GM20431 (cell line): ENCODE measurements around the gene OSGIN1.

Experiments used
- in situ Hi-C: fragments of 300-500 bp; cut with MseI, MboI; formaldehyde crosslinking; loops from one replicate; pipeline ENCODE4 v1.15.0; 2020; ENCODE audit warnings: low sequenced_read_pairs; ENCODE audit not compliant: unreplicated experiment

The OSGIN1 gene

DNA sequence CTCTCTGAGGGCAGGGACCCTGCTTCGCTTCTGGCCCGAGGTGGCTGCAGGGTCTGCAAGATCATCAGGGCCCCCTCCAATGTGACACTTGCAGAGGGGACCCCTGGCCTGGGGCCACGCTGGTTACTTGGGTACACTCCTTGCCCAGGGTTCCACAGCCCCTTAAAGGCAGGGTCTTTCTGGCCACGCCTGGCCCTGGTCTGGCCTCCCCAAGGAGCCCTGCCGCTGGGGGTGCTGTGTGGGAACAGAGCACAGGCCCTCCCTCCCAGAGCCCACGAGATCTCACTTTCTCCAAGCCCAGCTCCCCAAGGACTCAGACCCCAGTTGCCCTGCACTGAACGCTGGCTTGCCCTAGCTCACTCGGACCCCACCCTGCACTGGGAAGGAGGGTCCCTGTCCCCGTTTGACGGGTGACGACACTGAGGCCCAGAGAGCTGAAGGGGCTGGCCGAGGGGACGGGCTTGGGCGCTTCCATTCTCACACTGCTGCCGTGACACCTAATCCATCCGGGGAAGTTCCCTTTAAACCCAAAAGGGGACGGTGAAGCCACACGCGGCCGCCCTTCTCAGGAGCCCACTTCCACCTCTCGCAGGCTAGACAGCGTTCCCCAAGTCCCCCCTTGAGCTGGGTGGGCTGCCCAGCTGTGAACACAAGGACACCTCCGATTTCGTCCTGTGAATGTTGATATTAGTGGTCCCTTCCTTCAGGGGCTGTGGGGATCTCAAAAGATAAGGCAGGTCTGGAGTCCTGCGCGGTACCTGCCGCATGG, 26.9 kb upstream of the OSGIN1 start:
- in situ Hi-C loops: no loop called here

DNA sequence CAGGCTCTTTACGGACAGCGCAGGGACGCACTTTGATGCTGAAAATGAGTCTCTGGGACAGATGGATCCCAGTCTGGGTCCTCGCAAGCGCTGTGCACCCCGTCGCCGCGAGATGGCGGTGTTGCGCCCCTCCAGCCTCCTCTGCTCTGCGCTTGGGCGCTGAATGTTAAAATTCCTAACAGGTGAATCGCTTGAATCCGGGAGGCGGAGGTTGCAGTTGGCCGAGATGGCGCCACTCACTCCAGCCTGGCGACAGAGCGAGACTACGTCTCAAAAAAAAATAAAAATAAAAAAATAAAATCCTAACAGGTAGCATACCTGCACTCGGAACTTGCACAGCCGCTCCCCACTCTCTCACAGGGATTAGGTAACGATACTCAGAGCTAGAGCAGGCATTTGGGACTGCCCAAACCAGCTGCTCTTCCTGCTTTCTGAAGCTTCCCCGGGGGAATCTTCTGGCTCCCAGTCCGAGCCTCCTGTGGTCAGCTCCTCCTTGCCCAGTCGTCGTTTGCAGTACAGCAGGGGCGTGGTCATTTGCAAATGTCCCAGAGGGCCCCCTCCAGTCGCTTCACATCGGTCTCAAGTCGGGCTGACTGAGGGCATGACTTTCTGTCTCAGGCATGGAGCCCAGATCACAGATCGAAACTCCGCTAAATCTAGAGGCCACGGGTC, 26.2 kb upstream of the OSGIN1 start:
- in situ Hi-C loops: no loop called here

DNA sequence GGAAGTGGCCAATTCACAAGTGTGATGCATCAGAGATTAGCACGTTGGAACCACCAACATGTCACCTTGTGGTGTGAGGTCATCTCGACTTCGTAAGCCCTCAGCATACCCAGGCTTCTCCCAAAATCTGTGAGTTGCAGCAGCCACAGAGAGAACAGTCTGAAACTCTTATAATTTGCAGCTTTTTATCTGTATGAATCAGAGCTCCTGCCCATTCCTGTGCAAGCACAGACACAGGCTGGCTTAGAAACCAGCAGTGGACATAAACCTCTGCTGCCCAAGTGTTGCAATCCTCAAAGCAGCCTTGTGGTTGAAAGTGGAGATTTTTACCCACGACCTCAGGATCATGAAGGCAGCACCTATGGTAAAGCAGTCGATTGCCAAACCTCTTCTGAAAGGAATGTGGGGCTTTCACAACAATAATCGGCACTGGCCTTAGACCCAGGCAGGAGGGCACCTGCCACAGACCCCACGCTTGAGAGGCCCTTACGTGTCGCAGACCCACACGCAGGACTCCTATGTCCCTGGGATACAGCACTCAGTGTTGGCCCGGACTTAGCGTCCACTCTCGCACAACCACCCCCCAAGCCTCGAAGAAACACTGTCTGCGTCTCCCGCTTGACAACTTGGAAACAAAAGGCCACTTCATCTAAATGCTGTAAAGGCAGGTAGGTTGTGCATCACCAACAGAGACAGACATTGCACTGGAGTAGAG, 24.5 kb upstream of the OSGIN1 start:
- in situ Hi-C loops: no loop called here

DNA sequence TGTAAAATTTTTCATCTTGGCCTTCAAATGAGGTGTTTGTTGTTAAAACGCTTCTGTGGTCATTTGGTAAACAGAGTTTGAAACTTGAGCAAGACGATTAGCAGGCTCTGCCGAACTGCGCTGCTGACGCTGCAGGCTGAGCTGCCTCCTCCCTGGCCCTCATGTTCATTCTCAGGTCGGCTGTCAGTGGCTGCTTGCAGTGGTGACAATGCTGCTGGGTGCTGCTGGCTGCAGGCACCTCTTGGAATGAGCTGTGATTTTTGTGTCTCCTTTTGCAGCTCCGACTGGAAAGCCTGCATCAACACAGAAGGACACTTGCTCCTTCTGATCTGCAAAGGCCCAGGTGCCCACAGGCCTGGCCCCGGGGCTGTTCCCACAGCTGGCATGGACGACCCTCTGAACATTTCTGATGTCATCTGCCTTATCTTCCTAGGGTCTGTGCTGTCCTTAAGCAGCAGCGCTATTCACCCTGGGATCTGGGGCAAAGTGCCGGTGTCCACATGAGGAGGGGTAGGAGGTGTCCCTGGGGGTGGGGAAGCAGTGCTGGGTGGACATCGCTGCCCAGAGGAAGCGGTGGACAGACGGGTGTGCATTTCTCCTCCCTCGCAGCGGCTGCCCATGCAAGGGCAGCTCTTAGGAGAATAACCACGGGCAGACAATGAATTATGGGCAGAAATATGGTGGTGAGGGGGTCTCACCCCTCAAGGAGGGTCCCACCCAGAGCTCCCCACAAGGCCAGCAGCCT, 23.1 kb upstream of the OSGIN1 start:
- in situ Hi-C loops: no loop called here

DNA sequence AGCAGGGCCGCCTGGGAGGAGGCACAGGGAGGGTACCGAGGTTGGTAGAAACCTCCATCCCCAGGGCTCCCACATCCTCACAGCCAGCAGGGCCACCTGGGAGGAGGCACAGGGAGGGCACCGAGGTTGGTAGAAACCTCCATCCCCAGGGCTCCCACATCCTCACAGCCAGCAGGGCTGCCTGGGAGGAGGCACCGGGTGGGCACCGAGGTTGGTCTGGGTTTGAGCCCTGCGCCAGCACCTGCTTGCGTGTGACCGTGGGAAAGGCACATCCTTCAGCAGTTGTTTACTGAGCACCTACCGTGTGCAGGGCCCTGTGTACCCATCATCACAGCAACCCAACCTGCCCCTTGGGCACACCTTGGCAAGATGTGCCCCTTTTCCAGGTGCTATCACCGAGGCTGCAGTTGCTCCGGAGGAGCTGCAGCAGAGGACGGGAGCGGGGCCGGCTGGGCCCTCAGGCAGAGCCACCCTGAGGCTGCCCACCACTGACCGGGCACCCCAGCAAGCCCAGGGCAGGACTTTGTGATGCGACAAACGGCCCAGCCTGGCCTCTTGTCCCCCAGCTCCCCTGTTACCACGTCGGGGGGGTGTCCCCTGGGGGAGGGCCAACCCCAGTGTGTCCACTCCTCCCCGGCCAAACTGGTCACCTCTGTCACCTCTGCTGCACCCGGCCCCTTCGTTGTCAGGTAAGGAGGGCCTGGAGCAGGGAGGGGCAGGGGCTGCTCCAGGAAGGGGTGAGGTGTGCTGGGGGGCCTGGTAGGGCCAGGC, 22.1 kb upstream of the OSGIN1 start:
- in situ Hi-C loops: no loop called here

DNA sequence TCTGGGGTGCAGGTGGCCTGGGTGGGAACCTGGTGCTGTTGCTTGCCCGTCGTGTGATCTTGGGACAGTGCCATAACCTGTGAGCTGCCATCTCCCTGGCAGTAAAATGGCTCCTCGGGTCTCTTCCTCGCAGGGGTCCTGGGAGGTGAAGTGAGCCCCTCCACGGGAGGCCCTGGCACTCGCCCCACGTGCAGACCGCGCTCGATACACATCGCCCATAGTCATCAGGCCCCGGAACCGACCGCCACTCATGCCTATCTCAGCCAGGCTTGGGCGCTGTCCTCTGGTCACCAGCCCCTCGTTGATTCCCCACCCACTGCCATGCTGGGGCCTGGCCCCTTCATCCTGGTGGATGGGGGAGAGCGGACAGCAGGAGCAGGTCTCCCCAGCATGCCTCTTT, 21.5 kb upstream of the OSGIN1 start:
- in situ Hi-C loops: no loop called here

DNA sequence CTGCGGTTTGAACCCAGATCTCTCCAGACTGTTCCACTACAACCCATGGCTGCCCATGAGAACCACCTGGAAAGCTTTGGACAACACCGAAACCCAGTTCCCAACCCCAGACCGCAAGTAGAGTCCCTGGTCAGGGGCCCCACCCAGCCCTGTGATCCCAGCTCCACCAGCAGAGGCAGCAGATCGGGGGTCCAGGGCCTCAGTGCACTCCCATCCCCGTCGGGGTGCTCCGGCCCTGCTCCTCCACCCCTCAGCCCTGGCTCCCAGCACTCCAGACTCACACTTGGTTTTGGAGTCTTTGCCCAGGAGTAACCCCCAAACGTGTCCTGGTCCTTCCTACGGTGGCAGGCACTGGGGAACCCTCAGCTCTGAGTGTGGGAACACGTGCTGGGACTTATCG, 20.7 kb upstream of the OSGIN1 start:
- in situ Hi-C loops: no loop called here

DNA sequence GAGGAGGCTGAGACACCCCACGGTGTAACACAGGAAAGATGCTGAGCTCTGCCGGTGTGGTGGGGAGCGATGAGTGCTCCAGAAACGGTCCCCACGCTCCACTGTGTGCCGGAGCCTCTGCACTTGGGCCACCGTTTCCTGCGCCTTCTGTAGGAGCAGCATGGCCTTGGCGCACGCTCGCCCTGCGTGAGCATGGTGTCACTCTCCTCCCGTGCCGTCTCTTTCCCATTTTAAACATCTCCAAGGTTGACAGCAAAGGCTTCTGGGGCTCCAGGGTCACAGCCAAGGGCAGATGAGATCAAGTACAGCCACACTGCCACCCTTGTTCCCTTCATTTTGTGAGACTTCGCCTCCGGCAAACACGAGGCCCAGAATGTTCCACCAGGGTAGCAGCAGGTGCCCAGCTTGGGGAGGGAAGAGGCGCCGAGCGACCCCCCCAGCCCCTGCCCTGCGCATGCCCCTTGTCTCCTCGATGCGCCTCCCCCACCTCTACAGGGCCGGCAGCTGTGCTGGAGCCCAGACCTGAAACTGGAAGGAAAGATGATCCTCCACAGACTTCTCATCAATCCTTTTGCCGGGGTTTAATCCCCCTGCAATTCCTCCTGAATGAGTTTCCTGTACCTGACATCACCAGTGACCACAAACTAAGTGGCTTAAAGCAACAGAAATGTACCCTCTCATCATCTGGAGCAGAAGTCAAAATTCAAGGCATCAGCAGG, 19.9 kb upstream of the OSGIN1 start:
- in situ Hi-C loops: no loop called here

DNA sequence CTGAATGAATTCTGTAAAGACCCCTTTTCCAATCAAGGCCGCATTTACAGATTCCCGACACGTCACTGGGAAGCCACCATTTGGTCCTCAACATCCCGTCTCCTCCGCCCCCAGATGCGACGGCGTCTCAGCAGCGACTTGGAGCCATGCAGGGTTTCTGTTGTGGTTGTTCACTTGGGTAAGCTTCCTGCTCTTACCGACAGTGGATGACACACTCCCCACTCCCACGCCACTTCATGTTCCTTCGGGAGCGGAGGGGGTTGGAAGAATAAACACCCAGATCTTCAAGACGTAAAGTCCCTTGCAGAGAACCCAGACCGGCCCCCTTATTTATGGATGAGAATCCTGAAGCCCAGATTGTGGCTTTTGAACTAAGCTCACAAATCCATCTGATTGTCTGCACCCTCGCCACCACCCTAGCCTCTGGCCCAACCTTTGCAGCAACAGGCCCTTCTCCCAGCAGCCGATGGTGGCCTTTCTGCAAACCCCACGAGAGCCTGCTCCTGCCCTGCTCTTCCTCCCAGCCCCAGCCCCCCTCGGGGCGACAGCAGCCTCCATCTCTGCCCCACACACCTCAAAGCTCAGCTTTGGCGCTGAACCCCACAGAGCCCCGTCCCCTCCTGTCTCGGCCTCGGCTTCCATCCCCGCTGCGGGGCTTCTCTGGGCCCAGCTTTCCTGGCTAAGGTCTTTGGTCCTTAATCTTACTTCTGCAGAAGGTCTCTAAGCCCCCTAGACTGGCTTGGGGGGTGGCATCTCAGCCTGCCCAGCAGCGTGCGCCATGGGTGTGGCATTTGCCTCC, 19.0 kb upstream of the OSGIN1 start:
- in situ Hi-C loops: no loop called here

DNA sequence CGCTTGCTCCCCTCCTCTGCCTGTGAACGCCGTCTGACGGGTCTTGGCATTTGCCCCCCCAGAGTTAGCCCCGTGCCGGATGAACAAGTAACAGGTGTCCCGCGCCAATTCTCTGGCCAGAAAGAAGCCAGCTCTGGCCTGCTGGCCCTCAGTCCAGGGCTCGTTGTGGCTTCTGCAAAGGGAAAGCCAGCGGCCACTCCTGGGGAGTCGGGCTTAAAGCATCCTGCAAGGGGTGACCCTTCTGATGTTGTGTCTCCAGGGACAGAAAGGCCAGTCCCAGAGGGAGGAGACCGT, 18.4 kb upstream of the OSGIN1 start:
- in situ Hi-C loops: no loop called here

DNA sequence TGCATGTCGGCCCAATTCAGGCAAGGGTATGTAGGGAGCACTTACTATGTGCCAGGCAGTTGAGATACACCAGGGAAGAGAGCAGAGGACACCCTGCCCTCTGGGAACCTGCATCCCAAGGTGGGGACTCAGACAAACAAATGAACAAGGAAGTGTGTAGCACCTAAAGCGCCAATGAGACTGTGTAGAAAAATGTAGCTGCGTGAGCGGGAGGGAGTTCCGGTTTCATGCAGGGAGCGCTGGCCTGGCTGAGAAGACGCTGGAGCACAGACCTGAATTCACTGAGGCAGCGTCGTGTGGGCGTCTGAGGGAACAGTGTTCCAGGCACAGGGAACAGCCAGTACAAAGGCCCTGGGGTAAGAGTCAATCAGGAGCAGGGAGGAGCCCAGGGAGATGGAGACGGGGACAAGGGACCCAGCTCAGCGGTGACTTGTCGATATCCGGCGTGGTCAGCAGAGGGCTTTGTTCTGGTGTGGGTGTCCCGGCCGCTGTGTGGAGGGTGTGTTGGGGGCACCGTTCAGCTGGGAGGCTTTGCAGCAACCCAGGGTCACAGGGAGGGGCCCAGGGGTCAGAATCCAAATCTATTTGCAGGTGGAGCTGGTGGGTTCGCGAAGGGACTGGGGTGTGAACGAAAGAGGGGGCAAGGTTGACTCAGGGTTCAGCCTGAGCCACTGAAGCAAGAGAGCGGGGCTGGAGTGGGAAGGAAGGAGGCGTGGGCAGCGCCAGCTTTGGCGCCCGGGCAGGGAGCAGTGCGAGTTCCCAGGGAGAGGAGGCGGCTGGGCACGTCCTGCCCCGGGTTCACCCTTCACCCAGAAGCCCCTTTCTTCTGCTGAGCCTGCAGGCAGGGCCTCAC, 17.8 kb upstream of the OSGIN1 start:
- in situ Hi-C loops: no loop called here

DNA sequence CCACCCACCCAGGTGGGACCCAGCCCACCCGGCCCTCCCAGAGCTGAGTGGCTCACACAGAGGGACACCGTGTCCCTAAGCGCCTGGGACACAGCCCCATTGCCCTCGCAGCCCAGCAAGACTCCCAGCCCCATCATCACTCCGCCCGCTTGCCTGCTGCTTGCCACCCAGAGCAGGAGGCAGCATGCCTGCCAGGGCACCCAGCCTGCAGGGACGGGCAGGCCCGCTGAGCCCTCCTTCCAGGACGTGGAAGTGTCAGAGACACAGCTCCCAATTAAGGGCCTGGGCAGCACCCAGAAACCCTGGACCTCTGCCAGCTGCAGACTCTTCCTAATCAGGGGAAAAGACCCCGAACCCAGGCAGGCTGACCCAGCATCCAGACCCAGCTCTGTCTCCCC, 17.2 kb upstream of the OSGIN1 start:
- in situ Hi-C loops: no loop called here

DNA sequence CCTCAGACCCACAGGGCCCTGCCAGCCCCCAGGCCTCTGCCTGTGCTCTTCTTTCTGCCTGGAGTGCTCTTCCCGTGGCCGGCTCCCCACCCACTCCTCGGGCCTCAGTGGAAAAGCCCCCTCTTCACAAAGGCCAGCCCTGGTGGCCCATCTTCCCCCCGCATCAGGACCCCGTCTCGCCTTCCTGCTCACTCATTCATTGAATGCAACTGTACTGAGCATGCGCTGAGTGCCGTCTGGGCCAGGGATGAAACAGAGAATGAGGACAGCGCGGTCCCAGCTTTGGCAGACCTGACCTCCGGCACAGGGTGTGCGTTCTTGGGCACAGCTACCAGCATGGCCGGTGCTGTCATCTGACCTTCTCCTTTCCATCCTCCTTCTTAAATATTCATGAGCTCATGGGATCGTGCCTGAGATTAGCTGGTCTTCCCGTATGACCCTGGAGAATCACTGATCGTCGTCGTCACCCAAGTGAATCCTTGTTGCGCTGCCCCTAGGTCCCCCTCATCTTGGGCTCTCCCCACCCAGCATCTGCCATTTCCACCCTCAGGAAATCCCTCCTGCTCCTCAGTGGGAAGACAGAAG, 16.4 kb upstream of the OSGIN1 start:
- in situ Hi-C loops: no loop called here

DNA sequence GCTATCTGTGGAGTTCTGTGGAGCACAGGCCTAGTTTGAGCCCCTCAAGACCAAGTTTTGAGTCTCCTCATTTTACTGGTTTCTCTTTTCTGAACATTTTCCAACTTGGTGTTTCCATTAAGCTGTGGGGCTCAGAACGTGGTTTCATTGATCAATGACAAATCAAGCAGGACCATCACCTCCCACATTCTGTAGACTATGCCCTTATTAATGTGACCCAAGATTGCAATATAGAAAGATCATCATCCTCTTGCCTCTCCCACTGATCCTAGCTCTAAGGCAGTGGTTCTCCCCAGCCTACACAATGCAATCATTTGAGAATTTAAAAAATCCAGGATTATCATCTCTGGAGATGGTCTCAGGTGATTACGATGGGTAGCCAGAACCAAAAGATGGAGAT, 15.8 kb upstream of the OSGIN1 start:
- in situ Hi-C loops: no loop called here

DNA sequence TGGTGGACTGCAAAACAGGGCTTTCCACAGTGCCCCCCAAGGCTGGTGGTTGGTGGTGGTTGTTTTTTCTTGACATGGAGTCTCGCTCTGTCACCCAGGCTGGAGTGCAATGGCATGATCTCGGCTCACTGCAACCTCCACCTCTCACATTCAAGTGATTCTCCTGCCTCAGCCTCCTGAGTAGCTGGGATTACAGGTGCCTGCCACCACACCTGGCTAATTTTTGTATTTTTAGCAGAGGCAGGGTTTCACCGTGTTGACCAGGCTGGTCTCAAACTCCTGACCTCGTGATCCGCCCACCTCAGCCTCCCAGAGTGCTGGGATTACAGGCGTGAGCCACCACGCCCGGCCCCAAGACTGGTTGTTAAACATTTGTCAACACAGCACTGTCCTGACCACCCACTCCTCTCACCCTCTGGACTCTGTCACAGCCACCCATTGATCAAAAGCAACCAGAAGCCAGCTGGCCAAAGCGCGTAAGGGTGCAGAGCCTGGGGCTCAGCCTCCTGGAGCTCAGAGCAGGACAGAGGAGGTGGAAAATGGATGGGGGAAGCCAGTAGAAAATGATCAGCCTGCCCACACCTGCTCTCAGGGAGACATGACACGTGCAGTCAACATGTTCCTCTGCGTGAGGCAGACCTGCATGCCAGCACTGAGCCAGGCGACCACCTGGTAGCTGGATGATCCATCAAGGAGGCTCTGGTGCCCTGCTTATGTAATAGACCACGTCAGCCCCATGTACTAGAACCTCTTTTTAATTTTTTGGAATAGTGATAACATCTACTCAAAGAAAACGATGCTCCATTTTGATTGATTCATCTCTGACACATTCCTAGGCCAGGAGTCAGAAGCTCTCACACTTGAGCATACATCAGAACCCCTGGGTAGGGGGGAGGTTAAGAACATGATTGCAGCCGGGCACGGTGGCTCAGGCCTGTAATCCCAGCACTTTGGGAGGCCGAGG, 14.8 kb upstream of the OSGIN1 start:
- in situ Hi-C loops: no loop called here

DNA sequence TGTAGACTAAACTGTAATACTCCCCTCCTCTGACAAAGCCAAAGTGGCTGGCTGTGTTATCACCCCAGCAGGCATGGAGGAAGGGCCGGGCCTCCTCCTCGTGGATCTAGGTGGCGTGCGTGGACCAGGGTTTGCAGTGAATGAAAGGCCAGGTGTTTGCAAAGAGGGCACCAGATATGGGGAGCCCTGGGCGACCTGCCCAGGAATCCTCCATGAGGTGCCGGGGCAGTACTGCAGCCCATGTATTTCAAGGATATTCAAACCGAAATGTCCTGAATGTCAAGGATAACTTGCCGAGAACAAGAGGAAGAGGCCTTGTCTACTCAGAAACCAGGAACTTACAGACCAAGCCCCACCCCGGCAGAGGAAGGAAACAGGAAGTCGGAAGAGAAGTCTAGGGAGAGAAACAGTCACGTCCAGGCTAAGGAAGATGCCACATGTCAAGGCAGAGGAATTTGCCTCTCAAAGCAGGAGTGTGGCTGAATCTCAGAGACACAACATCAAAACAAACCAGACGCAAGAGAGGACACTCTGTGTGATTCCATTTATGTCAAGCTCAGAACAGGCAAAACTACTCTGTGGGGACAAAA, 13.7 kb upstream of the OSGIN1 start:
- in situ Hi-C loops: no loop called here
